GM19455 (cell line): ENCODE results near the gene ZBTB16.

Experiments
- ATAC-seq: cut with Tn5 transposase; IDR thresholded peaks from one replicate; pipeline ENCODE4 v1.9.1; 2021; ENCODE audit not compliant: unreplicated experiment

ZBTB16 gene

GRCh38 chr11:114254571-114255146 is 195.1 kb downstream of the ZBTB16 start:
- ATAC-seq: no peak

GRCh38 chr11:114255289-114255688 is 195.8 kb downstream of the ZBTB16 start:
- no peak for ATAC-seq

GRCh38 chr11:114256176-114256966 is 196.9 kb downstream of the ZBTB16 start:
- no peak for ATAC-seq

- no peak for ATAC-seq
These were observed 197.4 kb downstream of the ZBTB16 start for GRCh38 chr11:114256967-114257286.

DNA sequence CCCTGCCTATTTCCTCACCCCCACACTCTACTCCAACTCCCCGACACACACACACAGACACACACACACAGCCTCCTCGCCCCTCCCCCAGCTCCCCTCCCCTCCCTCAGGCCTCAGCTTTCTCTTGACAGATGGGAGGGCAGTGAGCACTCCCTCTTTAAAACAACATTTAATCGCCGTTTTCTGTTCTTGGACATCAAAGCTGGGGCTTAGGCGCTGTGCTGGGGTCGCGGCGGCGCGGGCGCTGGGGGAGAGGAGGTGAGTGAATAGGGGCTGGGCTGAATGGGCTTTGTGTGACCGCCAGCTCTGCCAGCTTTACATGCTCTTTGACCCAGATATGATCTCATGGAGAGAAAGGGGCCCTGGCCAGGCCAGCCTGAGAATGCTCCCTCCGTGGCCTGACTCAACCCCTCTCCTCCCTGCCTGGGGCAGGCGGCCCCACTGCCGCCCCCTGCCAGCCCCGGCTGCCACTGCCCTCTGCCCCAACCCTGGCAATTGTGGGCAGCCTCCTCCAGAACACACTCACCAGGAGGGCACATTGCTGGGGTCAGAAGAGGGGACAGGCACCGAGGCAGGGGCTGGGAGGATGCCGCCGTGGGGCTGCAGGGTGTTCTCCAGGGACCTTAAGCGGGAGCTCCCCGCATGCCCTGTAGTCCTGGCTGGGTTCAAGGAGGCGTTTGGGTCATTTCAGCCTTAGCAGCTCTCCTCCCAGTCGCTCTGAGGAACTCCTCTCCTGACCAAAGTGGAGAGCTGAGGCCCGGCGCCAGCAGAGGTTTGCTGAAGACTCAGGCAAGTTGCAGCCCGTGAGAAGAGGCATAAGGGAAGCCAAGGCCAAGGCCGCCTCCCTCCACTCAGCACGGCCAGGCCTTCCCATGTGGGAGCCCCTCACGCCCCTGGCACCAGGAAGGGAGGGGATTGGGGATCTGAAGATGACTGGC is 198.4 kb downstream of the ZBTB16 start:
- ATAC-seq: no peak

- ATAC-seq: no peak
These were observed 199.2 kb downstream of the ZBTB16 start for GRCh38 chr11:114258696-114259095.

DNA sequence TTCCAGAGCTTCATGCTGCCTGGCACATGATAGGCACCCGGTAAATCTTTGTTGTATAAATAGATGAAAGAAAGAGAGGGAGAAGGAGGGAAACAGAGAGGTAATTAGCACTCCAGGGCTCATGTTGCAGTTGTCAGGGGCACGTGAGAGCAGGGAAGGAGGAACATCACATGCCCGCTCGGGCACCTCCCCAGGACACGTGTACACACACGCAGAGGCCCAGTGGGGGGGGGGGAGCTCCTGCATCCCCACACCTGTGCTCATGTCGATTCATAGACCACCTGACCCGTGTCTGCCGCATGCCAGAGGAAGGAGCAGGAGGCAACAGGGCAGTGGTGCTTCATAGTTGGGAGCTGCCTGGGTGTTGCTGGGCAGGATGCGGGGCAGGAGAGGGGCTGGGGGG is 199.6 kb downstream of the ZBTB16 start:
- no peak for ATAC-seq

DNA sequence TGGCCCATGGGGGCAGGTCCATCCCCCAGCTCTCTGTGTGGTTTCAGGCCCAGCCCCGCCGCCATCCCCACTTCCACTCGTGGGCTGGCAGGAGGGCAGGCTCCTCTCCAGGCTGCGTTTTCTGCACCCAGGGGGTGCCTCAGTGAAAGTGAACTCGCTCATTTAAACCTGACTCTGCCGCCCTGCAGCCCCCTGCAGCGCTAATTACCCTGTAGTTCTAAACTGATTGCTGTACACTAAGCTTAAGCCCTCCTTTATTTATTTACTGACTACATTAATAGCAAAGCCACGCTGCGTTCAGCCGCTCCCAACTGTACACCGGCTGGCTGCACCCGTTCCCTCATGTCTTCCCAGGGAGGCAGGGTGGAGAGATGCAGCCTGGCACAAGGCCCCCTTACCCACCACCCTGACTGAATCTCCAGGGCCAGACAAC is 200.1 kb downstream of the ZBTB16 start:
- no peak for ATAC-seq

GRCh38 chr11:114260077-114260476 is 200.6 kb downstream of the ZBTB16 start:
- no peak for ATAC-seq

DNA sequence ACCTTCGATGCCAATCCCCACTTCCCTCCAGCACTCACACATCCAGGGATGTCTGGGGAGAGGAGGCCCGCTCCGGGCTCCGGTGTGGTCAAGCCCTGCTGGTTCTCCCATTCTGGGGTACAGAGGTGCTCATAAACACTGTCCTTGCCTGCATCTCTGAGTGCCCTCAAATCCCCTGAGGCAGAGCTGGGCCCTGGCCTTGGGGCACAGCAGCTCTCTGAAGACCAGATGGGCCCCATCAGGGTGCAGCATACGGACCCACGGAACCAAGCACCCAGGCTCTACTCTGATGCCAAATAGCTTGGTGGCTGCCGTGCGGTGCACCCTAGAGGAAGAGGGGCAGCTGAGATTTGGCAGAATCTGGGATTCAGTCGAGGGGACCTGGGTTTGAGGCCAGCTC is 201.0 kb downstream of the ZBTB16 start:
- no peak for ATAC-seq

DNA sequence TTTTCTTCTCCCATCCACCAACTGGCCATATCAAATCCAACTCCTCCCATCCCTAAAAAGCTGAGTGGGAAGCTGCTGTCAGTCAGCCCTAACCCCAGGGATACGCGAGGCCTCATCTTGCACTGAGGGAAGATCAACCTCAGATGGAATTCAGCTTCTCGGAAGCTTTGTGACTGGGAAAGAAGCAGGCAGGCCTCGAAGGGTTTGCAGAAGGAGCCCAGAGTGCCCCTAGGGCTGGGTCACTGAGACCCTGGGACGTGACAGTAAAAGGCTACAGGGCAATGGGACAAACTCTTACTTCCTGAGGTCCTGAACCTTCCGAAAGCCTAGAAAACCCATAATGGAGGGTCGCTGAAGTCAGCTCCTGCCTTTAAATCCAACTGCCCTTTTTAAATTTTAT is 202.3 kb downstream of the ZBTB16 start:
- no peak for ATAC-seq

DNA sequence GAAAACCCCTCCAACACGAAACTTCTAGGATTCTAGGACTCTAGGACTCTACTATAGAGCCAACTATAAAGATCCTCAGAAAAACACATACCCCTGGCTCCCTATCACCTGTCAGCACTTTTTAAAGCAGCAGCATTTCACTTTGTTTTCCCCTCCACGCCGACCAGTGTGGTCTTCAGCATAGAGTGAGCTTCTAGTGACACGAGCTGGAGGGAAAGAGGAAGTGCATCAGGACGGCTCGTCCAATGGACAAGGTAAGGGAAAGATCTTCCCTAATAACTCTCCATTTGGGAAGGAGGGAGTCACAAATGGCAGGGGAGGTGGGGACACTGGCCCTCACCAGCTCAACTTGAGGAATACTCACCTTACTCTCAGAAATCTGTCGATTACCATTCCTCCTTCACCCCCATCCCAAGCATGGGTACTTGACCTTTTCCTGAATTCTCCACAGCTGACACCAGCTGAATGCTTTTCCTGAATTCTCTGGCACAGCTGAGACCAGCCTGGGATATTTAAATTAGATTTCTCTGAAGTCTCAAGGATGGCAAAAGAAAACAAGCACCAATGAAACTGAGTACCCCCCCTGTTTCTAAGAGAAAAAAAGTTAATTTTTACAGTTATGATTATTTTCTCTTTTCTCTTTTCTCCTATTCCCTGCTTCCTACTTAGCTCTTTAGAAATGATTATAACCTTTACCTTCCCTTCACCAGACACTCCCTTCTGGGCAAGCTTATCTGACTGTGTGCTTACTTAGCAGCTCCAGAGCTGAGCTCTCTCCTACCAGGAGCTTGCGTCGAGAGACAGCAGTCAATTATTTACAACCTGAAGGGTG is 203.4 kb downstream of the ZBTB16 start:
- no peak for ATAC-seq

DNA sequence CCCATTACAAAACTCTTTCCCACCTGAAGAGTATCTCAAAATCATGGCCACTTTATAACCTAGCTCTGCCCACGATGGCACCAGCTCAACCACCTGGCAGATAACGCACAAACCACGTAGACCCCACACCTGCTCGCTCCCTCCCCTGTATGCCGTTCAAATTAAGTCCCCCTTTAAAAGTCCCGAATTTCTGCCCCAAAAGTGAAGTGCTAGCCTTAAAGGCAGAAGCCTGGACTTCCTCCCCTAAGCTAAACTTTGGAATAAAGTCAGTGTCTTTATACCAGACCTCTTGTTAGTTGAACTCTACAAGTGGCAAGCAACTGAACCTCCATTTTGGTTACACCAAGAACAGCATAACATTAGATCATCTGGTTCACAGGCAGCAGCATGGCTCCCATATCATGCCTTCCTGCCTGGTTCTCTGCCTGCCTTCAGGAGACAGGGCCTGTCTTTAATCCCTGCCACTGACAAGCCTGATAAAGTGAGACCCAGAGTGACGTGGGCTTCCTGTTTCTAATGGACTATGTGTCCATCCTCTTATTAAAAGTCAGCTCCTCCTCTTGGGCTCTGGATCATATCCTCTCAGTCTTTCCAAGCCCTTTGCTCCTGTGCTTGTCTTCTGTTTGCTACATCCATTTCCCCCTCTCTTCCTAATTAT is 204.1 kb downstream of the ZBTB16 start:
- ATAC-seq: no peak

- no peak for ATAC-seq
These were observed 204.9 kb downstream of the ZBTB16 start for GRCh38 chr11:114264381-114264780.

- ATAC-seq: no peak
These were observed 205.8 kb downstream of the ZBTB16 start for GRCh38 chr11:114265122-114265878.

DNA sequence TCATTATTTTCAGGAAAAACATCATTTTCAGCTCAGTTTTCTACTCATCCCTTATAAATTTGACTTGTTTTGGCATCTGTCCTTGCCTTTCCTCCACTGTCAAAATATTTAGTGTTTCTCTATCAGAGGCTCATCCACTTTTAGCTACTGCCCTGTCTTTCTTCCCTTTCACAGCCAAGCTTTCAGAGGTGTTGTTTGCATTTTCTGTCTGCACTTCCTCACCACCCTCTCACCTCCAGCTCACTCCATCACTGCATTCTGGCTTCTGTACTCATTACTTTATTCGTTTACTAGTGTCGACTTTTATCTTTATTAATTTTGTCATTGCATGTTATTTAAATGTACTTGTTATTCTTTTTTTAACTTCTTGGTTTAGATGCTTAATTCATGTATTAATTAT is 210.0 kb downstream of the ZBTB16 start:
- ATAC-seq: no peak

- no peak for ATAC-seq
These were observed 211.2 kb downstream of the ZBTB16 start for GRCh38 chr11:114270531-114271270.

DNA sequence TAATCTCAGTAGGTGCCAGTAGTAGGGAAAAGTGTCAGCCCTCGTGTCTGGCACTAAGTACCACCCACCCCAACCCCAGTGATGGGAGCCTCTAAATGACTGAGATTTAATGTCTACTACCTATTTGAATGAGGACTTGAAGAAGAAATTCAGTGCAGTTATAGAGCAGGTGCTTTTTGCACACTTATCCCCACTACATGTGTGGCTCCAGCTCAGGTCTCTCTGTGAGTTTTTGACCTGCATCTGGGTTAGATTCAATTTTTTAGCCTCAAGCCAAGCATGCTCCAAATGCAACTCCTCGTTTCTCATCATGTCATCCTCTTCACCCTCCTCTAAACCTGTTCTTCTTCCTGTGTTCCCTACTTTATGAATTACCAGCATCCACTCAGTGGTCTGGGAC is 211.8 kb downstream of the ZBTB16 start:
- no peak for ATAC-seq

DNA sequence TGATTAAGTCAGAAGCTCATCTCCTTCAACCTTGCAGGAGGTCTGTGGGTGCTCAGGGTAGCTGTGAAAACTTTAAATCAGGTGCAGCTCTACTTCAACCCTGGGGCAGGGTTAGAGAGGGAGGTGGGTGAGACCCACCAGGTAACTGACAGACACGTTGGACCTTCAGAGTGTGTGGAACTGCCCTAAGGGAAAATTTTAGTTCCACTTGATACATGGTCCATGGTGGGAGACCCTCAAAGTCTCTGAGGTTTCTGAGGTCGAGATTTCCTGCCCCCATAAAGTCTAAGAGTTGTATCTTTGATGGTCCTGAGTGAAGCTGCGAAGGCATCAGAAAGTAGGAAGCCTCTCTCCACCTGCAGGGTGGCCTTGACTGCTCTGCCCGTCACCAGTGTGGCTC is 212.8 kb downstream of the ZBTB16 start:
- ATAC-seq: no peak
